Cardiac fibroblast (primary cell): ENCODE results near the gene KCNMA1.

ENCODE experiments used
- DNase-seq, 2 donors: peaks; one replicate each; pipeline versions ENCODE4 v3.0.0 to v3.0.0-alpha.2; 2010; ENCODE audit warnings: low read depth in 2 of 2
- H3K4me3 ChIP-seq, 2 donors: replicated peaks in 1 of 2; 1 replicate in 1 of 2; 2 replicates in 1 of 2; pipeline ENCODE4 v1.5.1; 2011; ENCODE audit warnings: low read depth in 2 of 2, low read length in 2 of 2, mild to moderate bottlenecking in 2 of 2, moderate library complexity in 1 of 2
- CTCF ChIP-seq: IDR thresholded peaks from one replicate; pipeline ENCODE4 v1.5.1; 2011; ENCODE audit warnings: low read depth, mild to moderate bottlenecking, low read length, inconsistent platforms

KCNMA1 gene

DNA sequence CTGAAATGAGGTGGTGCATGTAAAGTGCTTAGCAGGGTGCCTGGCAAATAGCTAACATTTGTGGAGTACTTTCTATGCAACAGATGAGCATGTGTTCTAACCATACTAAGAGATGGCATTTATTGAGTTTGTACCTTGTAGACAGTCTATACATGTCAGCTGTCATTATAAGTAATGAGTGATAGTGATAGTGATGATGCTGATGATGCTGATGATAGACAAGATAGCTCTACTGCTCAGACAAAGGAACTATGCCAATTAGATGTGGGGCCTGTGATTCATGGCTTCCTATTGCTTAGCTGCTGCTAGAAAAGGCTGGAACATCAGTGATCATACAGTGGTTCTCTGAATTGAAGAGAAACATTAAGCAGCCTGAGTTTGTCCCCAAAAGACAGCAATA is 585.8 kb downstream of the KCNMA1 start:
- no peak for DNase-seq
- TF ChIP-seq CTCF, result no peak
- H3K4me3 ChIP-seq, result no peak overlapping the region

GRCh38 chr10:77049896-77050295 is 587.7 kb downstream of the KCNMA1 start:
- no peak overlapping the region for H3K4me3 ChIP-seq
- DNase-seq, result peak; percentile 45 to 53
- TF ChIP-seq CTCF, result no peak

DNA sequence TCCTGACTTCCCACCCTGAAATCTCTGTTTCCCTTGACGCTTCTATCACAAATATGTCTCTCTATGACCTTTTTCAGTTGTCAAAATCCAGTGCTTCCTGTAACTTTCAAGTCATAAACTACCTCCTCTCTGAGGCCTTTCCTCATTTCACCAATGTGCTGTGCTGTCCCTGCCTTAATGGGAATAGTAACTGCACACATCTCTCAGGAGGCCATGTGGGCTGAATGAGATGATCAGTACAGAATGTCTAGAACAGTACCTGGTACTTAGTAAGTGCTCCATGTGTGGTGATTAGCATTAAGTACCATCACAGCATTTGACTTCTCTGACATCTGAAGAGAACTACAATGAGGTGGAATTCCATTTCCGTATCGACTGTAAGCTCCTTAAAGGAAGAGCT is 588.5 kb downstream of the KCNMA1 start:
- TF ChIP-seq CTCF, result no peak
- no peak for DNase-seq
- H3K4me3 ChIP-seq, result no peak overlapping the region

DNA sequence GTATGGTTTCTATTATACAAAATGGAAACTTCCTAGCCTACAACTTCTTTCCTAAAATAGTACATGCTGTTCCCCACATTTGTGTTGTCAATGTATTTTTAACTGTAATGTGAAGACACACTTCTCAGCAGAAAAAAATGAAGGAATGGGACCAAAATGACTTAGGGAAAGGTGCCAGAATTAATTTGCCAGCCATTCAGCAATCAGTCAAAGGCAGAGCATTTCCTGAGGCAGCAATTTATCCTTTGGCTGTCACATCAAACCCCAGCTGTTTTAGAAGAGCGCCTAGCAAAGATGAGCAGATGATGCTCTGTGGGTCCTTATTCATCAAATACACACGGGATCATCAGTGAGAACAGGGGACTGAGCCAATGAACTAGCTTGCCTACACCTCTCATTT is 592.5 kb downstream of the KCNMA1 start:
- TF ChIP-seq CTCF, result no peak
- no peak overlapping the region for H3K4me3 ChIP-seq
- DNase-seq, result no peak

GRCh38 chr10:77043420-77043763 is 594.2 kb downstream of the KCNMA1 start:
- TF ChIP-seq CTCF, result no peak
- H3K4me3 ChIP-seq, result no peak overlapping the region
- DNase-seq, result peak in 1 of 2 donors; percentile 22

- TF ChIP-seq CTCF, result no peak
- H3K4me3 ChIP-seq, result no peak overlapping the region
- no peak for DNase-seq
Observed at GRCh38 chr10:77042706-77043419, 594.7 kb downstream of the KCNMA1 start.
